Ovary (tissue), 9 donors: ENCODE data around the gene ALAD. TPM values are rescaled to one million over a fixed set of nuclear protein-coding genes. Genes with fewer than 3 reads are reported as not detected.

Source experiments
- DNase-seq, 5 donors: peaks; one replicate each; pipeline ENCODE4 v3.0.0-alpha.2; 2019 to 2020
- H3K27ac ChIP-seq, 2 donors: fragments of 200-600 bp; one replicate each; pipeline versions ENCODE4 v1.5.1 to v1.8.0; 2019 to 2022
- H3K27me3 ChIP-seq: fragments of 200-600 bp; one replicate; pipeline ENCODE4 v1.8.0; 2022
- H3K36me3 ChIP-seq: fragments of 200-600 bp; sonication (generic); one replicate; pipeline ENCODE4 v1.5.1; 2019
- H3K4me1 ChIP-seq: one replicate; pipeline ENCODE4 v1.8.1; 2013; ENCODE audit warnings: mild to moderate bottlenecking, moderate library complexity; ENCODE audit not compliant: insufficient read depth
- H3K4me3 ChIP-seq: fragments of 200-600 bp; sonication (generic); one replicate; pipeline ENCODE4 v1.5.1; 2017
- H3K9me3 ChIP-seq, 2 donors: fragments of 200-600 bp in 1 of 2; sonication (generic) in 1 of 2; one replicate each; pipeline versions ENCODE4 v1.5.1 to v1.8.1; 2013 to 2019; ENCODE audit warnings: mild to moderate bottlenecking in 1 of 2, moderate library complexity in 1 of 2
- EP300 ChIP-seq: sonication (generic); formaldehyde crosslinking; IDR thresholded peaks from one replicate; pipeline ENCODE4 v1.6.1; 2017; ENCODE audit warnings: antibody characterized with exemption
- POLR2A ChIP-seq: fragments of 450-650 bp; IDR thresholded peaks from one replicate; pipeline ENCODE4 v1.6.1; 2017; ENCODE audit warnings: antibody characterized with exemption, mild to moderate bottlenecking, moderate library complexity
- WGBS, 3 donors: extraction: QIAGEN DNeasy Blood & Tissue Kit in 1 of 3; methylation state at CpG; one replicate each; pipeline versions ENCODE4 v1.1.5 to v1.1.7; 2013 to 2017; 5-methylcytosine and 5-hydroxymethylcytosine counted together
- intact Hi-C, 4 donors: fragments of 100-400 bp; cut with DNase I; formaldehyde crosslinking; loops; one replicate each; pipeline versions ENCODE4 v1.11.0 to v1.15.1; 2022 to 2023
- polyA plus RNA-seq, 2 donors: library from polyadenylated mRNA; stranded (reverse); fragments of 200-250 nt in 1 of 2; fragments of 350-450 nt in 1 of 2; fragmentation: Illumina TruSeq in 1 of 2; extraction: RNeasy Lipid Tissue Mini Kit (QIAGEN cat#74804) in 1 of 2; gene quantifications; one replicate each; pipeline ENCODE4 v1.2.3, GENCODE V29; 2013 to 2014
- total RNA-seq, 7 donors: library from RNA; depleted of rRNA in 2 of 7; stranded (reverse); fragments of >200 nt in 2 of 7; fragmentation: NEBNext Ultra II Directional in 3 of 7; extraction: Animal tissue kit (Norgen Biotek cat#: 25700) in 3 of 7; gene quantifications; one replicate each; pipeline versions ENCODE4 v1.1.0 to v1.2.4, GENCODE V29; 2016 to 2023
- TF ChIP-seq, protein P1 (sequence below), 3 donors: fragments of 450-650 bp in 2 of 3; fragments of 200-600 bp in 1 of 3; IDR thresholded peaks; one replicate each; pipeline versions ENCODE4 v1.5.1 to v1.8.0; 2016 to 2022; ENCODE audit warnings: antibody characterized with exemption in 3 of 3, mild to moderate bottlenecking in 1 of 3
- donor health status: DM: no; HTN: no; CAD: no; lungs with moderate emphysema.
- donor health status: DM: no; HTN: no; CAD: no.
- donor health status: Bipolar disorder and iron deficiency.
- donor health status: DM: yes; HTN: yes; CAD: no.
- donor health status: DM: no; HTN: no; CAD: no.
- donor health status: DM: yes; HTN: yes; CAD: no.

ALAD gene
- total and polyA plus RNA-seq, 9 donors, result 14.3 to 59.3 (median 43.8) TPM

DNA sequence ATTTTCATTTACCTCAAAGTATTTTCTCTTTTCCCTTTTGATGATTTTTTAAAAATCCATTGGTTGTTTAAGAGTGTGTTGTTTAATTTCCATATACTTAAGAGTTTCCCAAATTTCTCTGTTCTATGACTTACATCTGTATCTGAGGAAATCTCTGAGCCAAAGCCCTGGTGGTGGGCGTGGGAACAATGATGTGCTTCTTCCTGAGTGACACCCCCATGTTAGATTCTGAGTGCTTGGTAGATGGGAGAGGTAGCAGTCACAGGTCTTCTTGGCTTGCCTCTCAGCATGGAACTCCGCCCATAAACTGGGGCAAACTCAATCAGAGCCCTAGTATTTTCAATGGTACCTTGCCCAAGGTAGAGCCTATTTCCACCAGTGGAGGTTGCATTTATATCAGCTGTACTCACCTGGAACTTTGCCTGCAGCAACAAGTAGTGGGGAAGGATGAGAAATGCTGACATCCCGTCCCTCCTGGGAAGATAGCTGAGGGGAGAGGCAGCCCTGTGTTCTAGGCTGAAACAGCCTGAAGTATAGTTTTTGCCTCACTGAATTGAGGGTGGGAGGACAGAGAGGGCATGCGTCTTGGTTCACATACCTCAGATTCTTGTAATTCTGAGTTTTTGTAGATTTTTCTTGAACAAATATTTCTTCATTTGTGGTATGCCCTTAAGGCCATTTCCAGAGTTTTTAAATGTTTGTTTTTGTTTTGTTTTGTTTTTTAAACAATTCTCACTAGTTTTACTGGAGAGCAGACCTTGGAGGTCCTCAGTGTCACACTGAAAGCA lies 35.8 kb upstream of the ALAD start:
- Histone ChIP-seq H3K27ac (no peak overlapping the region), H3K9me3 (no peaks in the 10 kb centered on the region), H3K4me3 (no peak overlapping the region), H3K27me3 (no peaks in the 10 kb centered on the region), H3K4me1 (no peaks in the 10 kb centered on the region), H3K36me3 (no peaks in the 10 kb centered on the region)
- 49 to 59% (median 50%) methylated on average over 4 of the region's 4 CpGs for WGBS, 3 donors
- DNase-seq, result no peak
- intact Hi-C loops, result loop anchor here in 1 of 4 donors (5.0 kb wide), 1 partner anchor 230 kb away; no protein-coding TSS in a partner anchor
- TF ChIP-seq EP300, result no peak
- TF ChIP-seq POLR2A, result no peak
- TF ChIP-seq, protein P1, sequence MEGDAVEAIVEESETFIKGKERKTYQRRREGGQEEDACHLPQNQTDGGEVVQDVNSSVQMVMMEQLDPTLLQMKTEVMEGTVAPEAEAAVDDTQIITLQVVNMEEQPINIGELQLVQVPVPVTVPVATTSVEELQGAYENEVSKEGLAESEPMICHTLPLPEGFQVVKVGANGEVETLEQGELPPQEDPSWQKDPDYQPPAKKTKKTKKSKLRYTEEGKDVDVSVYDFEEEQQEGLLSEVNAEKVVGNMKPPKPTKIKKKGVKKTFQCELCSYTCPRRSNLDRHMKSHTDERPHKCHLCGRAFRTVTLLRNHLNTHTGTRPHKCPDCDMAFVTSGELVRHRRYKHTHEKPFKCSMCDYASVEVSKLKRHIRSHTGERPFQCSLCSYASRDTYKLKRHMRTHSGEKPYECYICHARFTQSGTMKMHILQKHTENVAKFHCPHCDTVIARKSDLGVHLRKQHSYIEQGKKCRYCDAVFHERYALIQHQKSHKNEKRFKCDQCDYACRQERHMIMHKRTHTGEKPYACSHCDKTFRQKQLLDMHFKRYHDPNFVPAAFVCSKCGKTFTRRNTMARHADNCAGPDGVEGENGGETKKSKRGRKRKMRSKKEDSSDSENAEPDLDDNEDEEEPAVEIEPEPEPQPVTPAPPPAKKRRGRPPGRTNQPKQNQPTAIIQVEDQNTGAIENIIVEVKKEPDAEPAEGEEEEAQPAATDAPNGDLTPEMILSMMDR (IDR thresholded peaks at IDR 0.05), result no peak

DNA sequence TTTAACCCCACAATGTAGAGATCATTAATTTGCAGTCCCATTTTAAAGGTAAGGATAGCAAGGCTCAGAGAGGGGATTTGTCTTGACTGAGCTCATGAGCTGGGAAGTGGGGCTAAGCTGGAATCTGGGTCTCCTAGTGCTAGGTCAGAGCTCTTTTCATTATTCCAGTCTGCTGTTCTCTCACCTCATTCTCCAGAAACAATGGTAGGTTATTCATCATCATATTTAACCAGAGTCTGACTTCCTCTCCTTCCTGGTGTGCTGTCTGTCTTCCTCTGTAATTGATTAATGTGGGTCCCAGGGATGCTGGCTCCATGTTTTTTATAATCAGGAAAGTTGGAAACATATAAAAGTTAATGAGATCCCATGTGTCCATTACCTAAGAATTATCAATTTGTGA lies 30.1 kb upstream of the ALAD start:
- TF ChIP-seq, protein P1 (IDR thresholded peaks at IDR 0.05), result no peak
- no peak for TF ChIP-seq POLR2A
- TF ChIP-seq EP300, result no peak
- intact Hi-C loops, result no loop called here
- no peak for DNase-seq
- no peaks in the 10 kb centered on the region for H3K36me3 ChIP-seq
- no peak overlapping the region for H3K27ac ChIP-seq
- H3K4me3 ChIP-seq, result no peak overlapping the region
- H3K9me3 ChIP-seq, result no peaks in the 10 kb centered on the region
- no peaks in the 10 kb centered on the region for H3K27me3 ChIP-seq
- no peaks in the 10 kb centered on the region for H3K4me1 ChIP-seq

DNA sequence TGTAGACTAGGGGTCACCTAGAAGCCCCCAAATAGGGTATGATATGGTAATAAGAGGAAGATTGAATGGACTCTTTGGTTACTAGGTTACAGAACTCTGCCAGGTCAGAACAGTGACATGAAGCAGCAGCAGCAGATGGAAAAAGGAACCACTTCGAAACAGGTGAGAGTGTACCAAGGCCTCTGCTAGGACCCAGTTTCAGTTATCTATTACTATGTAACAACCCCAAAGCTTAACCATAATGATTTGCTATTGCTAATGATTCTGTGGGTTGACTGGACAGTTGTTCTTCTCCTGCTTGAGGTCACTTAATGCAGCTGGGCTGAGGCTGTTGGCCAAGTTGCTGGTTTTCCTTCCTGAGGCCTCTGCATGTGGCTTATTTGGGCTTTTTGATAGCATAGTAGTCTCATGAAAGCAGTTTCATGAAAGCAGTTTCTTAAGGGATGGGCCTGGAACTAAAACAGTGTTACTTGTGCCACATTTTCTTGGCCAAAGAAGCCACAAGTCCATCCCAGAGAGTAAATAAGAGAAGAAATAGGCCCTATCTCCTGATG lies 27.1 kb upstream of the ALAD start:
- H3K27ac ChIP-seq, result no peak overlapping the region
- no peaks in the 10 kb centered on the region for H3K9me3 ChIP-seq
- DNase-seq, result no peak
- WGBS, 3 donors, result 86 to 95% (median 89%) methylated on average over 1 of the region's 1 CpG
- no peak for TF ChIP-seq POLR2A
- no peak for TF ChIP-seq EP300
- TF ChIP-seq, protein P1 (IDR thresholded peaks at IDR 0.05), result no peak
- H3K4me1 ChIP-seq, result no peaks in the 10 kb centered on the region
- intact Hi-C loops, result no loop called here
- no peak overlapping the region for H3K4me3 ChIP-seq
- H3K27me3 ChIP-seq, result no peaks in the 10 kb centered on the region
- H3K36me3 ChIP-seq, result no peaks in the 10 kb centered on the region

DNA sequence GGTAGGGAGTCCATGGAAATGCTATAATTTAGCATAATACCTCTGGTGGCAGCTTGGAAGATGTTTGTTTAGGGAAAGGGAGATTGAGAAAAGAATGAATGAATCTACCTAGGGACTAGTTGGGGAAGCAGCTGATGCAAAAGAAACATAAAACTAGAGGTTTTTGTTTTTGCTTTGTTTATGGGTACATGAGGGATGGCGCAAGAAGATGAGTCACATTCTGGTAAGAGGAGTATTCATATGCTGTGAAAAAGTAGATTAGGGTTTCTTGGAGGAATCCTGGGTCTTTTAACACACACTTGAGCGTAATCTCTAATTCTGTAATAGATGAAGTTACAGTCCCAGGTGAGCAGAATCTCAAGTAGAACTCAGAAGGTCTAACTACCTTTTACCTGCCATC lies 26.5 kb upstream of the ALAD start:
- Histone ChIP-seq H3K27ac (no peak overlapping the region), H3K9me3 (no peaks in the 10 kb centered on the region), H3K36me3 (no peaks in the 10 kb centered on the region), H3K4me1 (no peaks in the 10 kb centered on the region), H3K27me3 (no peaks in the 10 kb centered on the region), H3K4me3 (no peak overlapping the region)
- DNase-seq, result no peak
- 95 to 97% (median 95%) methylated on average over 2 of the region's 2 CpGs for WGBS, 3 donors
- TF ChIP-seq EP300 (no peak), POLR2A (no peak)
- TF ChIP-seq, protein P1 (IDR thresholded peaks at IDR 0.05), result no peak
- intact Hi-C loops, result no loop called here
